Stimulated activated CD4-positive, alpha-beta T cell treated with anti-CD3 and anti-CD28 coated beads, Interleukin-12 subunit alpha, Interleukin-12 subunit beta, amount 100 ng/mL, for 24 hours (primary cell): ENCODE measurements around the gene UPB1.
"Not testable (repeated sequence)": the region's sequence is repeated elsewhere in the genome, so short reads cannot be mapped to it uniquely, and the experiment has no call there.

Experiments
- DNase-seq, 2 experiments: peaks; one replicate each; pipeline ENCODE4 v3.0.0-alpha.2; 2020; ENCODE audit warnings: low read depth in 2 of 2

Gene UPB1

GRCh38 chr22:24481641-24482040 lies 13.5 kb upstream of the UPB1 start:
- no peak for DNase-seq

GRCh38 chr22:24482575-24482974 lies 12.6 kb upstream of the UPB1 start:
- no peak for DNase-seq

GRCh38 chr22:24482998-24483397 lies 12.1 kb upstream of the UPB1 start:
- no peak for DNase-seq

- no peak for DNase-seq
Measured at GRCh38 chr22:24483976-24484545, 11.1 kb upstream of the UPB1 start.

GRCh38 chr22:24485170-24485569 lies 10.0 kb upstream of the UPB1 start:
- DNase-seq: no peak

GRCh38 chr22:24485608-24486007 lies 9.5 kb upstream of the UPB1 start:
- DNase-seq: no peak

GRCh38 chr22:24486501-24486921 lies 8.6 kb upstream of the UPB1 start:
- DNase-seq: peak in 1 of 2 experiments; percentile 5

GRCh38 chr22:24489011-24489410 lies 6.1 kb upstream of the UPB1 start:
- DNase-seq: no peak

- DNase-seq: not testable (repeated sequence)
Measured at GRCh38 chr22:24489434-24489833, 5.7 kb upstream of the UPB1 start.

- no peak for DNase-seq
Measured at GRCh38 chr22:24492391-24492790, 2.7 kb upstream of the UPB1 start.

GRCh38 chr22:24494167-24494527 lies 985 bp upstream of the UPB1 start:
- no peak for DNase-seq

GRCh38 chr22:24495365-24495675 lies 188 bp downstream of the UPB1 start:
- no peak for DNase-seq

GRCh38 chr22:24496234-24496633 lies 1.1 kb downstream of the UPB1 start:
- no peak for DNase-seq

- DNase-seq: no peak
Measured at GRCh38 chr22:24496661-24497060, 1.5 kb downstream of the UPB1 start.

- DNase-seq: no peak
Measured at GRCh38 chr22:24497841-24498258, 2.7 kb downstream of the UPB1 start.

GRCh38 chr22:24498824-24499223 lies 3.7 kb downstream of the UPB1 start:
- no peak for DNase-seq

GRCh38 chr22:24499706-24500276 lies 4.7 kb downstream of the UPB1 start:
- DNase-seq: no peak

GRCh38 chr22:24500277-24500820 lies 5.2 kb downstream of the UPB1 start:
- no peak for DNase-seq

- DNase-seq: no peak
Measured at GRCh38 chr22:24501301-24502005, 6.3 kb downstream of the UPB1 start.

GRCh38 chr22:24502034-24502433 lies 6.9 kb downstream of the UPB1 start:
- no peak for DNase-seq

- no peak for DNase-seq
Measured at GRCh38 chr22:24502541-24502940, 7.4 kb downstream of the UPB1 start.

GRCh38 chr22:24503137-24503842 lies 8.2 kb downstream of the UPB1 start:
- DNase-seq: peak; percentile 37 to 56
